Caco-2 (cell line): Measurements from ENCODE around the gene TLE5. TPM values are rescaled to one million over a fixed set of nuclear protein-coding genes. Genes with fewer than 3 reads are reported as not detected.

Source experiments
- BruUV-seq: library from RNA; stranded (reverse); fragments of 400-500 nt; replicated peaks from 2 replicates; lab custom pipeline; 2021; lab: Mats Ljungman, UMichigan
- CTCF ChIA-PET: fragments of 300-600 bp; sonication (Branson Sonifier 250); formaldehyde crosslinking; loops from one replicate; lab custom pipeline; 2022; ENCODE audit warnings: antibody characterized with exemption; lab: Charles Lee
- POLR2A ChIA-PET: fragments of 300-600 bp; sonication (Branson Sonifier 250); formaldehyde crosslinking; loops from one replicate; lab custom pipeline; 2022; ENCODE audit warnings: antibody characterized with exemption; lab: Charles Lee
- DNase-seq, 2 experiments: peaks; one replicate each; pipeline versions ENCODE4 v3.0.0 to v3.0.0-alpha.2; 2020 to 2022
- H3K27me3 ChIP-seq: replicated peaks from 2 replicates; pipeline ENCODE4 v1.6.0; 2011; ENCODE audit warnings: low read length; ENCODE audit not compliant: control insufficient read depth, insufficient read depth
- H3K36me3 ChIP-seq: 2 replicates; pipeline ENCODE4 v1.5.1; 2011; ENCODE audit warnings: low read length; ENCODE audit not compliant: control insufficient read depth, insufficient read depth
- H3K4me1 ChIP-seq: fragments of 250-450 bp; sonication (Bioruptor Pico); 2 replicates; pipeline ENCODE4 v1.5.1; 2020; ENCODE audit warnings: mild to moderate bottlenecking
- H3K4me3 ChIP-seq: 2 replicates; pipeline ENCODE4 v1.5.1; 2011; ENCODE audit warnings: low read depth, mild to moderate bottlenecking, control low read depth, low read length
- H3K9me3 ChIP-seq: fragments of 250-450 bp; sonication (Bioruptor Pico); 2 replicates; pipeline ENCODE4 v1.5.1; 2020; ENCODE audit warnings: mild to moderate bottlenecking, moderate library complexity
- H3K27ac Mint-ChIP-seq: one replicate; pipeline ENCODE4 v1.8.0; 2022; ENCODE audit warnings: mixed read lengths; ENCODE audit not compliant: unreplicated experiment
- H3K27me3 Mint-ChIP-seq: one replicate; pipeline ENCODE4 v1.8.0; 2022; ENCODE audit warnings: mixed read lengths; ENCODE audit not compliant: insufficient read depth, unreplicated experiment
- H3K36me3 Mint-ChIP-seq: one replicate; pipeline ENCODE4 v1.8.0; 2022; ENCODE audit warnings: mild to moderate bottlenecking, mixed read lengths; ENCODE audit not compliant: insufficient read depth, unreplicated experiment
- H3K4me1 Mint-ChIP-seq: one replicate; pipeline ENCODE4 v1.8.0; 2022; ENCODE audit warnings: low read depth, mixed read lengths; ENCODE audit not compliant: unreplicated experiment
- H3K4me3 Mint-ChIP-seq: one replicate; pipeline ENCODE4 v1.8.0; 2022; ENCODE audit warnings: mild to moderate bottlenecking, moderate library complexity, mixed read lengths; ENCODE audit not compliant: unreplicated experiment
- H3K9me3 Mint-ChIP-seq: one replicate; pipeline ENCODE4 v1.8.0; 2022; ENCODE audit warnings: mixed read lengths; ENCODE audit not compliant: unreplicated experiment
- CTCF ChIP-seq, 2 experiments: fragments of 200-600 bp in 1 of 2; IDR thresholded peaks; 1 replicate in 1 of 2; 2 replicates in 1 of 2; pipeline versions ENCODE4 v1.5.1 to v1.8.0; 2011 to 2022; ENCODE audit warnings: antibody characterized with exemption in 1 of 2, control low read depth in 1 of 2, inconsistent platforms in 1 of 2, low read depth in 1 of 2, low read length in 1 of 2, mild to moderate bottlenecking in 1 of 2, moderate library complexity in 1 of 2; ENCODE audit not compliant: insufficient read depth in 1 of 2, severe bottlenecking in 1 of 2, unreplicated experiment in 1 of 2
- intact Hi-C: fragments of 100-400 bp; cut with micrococcal nuclease; formaldehyde crosslinking; loops from one replicate; pipeline ENCODE4 v1.10.0; 2022; ENCODE audit not compliant: unreplicated experiment
- total RNA-seq: library from RNA; stranded (reverse); gene quantifications from 2 replicates; pipeline ENCODE4 v1.2.3, GENCODE V29; 2022

Gene TLE5
- total RNA-seq, 1 experiment from 2014 or later: 132 TPM

GRCh38 chr19:3006075-3006767 is 56.1 kb downstream of the TLE5 start:
- peak; percentile 64 to 75 for DNase-seq
- intact Hi-C loops: no loop called here
- Mint-ChIP-seq H3K27me3 (no peaks in the 10 kb centered on the region), H3K4me1 (no peaks in the 10 kb centered on the region), H3K27ac (no peak overlapping the region), H3K36me3 (peaks cover 5% of the 10 kb centered on the region), H3K9me3 (no peaks in the 10 kb centered on the region), H3K4me3 (no peak overlapping the region)
- TF ChIP-seq CTCF (IDR thresholded peaks at IDR 0.05; ENCODE audit: insufficient read depth in 1 of 2, low read depth in 1 of 2, low read length in 1 of 2, severe bottlenecking in 1 of 2, unreplicated experiment in 1 of 2): no peak
- Histone ChIP-seq H3K27me3 (no peaks in the 10 kb centered on the region), H3K9me3 (no peaks in the 10 kb centered on the region), H3K36me3 (peaks cover 2% of the 10 kb centered on the region; the same call in 1 of the 2 replicates), H3K4me1 (no peaks in the 10 kb centered on the region), H3K4me3 (no peak overlapping the region)
- no TSS peak for BruUV-seq
- CTCF ChIA-PET: interaction anchor here (0.5 kb wide), 1 partner anchor 54 kb away, joined by 3 read pairs; no protein-coding TSS in a partner anchor
- POLR2A ChIA-PET: no interaction called here

- Mint-ChIP-seq H3K27ac (no peak overlapping the region), H3K4me1 (no peaks in the 10 kb centered on the region), H3K27me3 (no peaks in the 10 kb centered on the region), H3K36me3 (peaks cover 5% of the 10 kb centered on the region), H3K9me3 (no peaks in the 10 kb centered on the region), H3K4me3 (no peak overlapping the region)
- no peaks in the 10 kb centered on the region for H3K4me1 ChIP-seq
- ChIA-PET POLR2A (no interaction called here), CTCF (interaction anchor here (0.9 kb wide), 1 partner anchor 43 kb away, joined by 11 read pairs; no protein-coding TSS in a partner anchor)
- H3K36me3 ChIP-seq: no peaks in the 10 kb centered on the region; the same call in 1 of the 2 replicates
- no peaks in the 10 kb centered on the region for H3K9me3 ChIP-seq
- BruUV-seq: no TSS peak
- H3K27me3 ChIP-seq: no peaks in the 10 kb centered on the region
- intact Hi-C loops: no loop called here
- no peak for TF ChIP-seq CTCF (IDR thresholded peaks at IDR 0.05; ENCODE audit: insufficient read depth in 1 of 2, low read depth in 1 of 2, low read length in 1 of 2, severe bottlenecking in 1 of 2, unreplicated experiment in 1 of 2)
- no peak for DNase-seq
- no peak overlapping the region for H3K4me3 ChIP-seq
These were observed 57.0 kb downstream of the TLE5 start for GRCh38 chr19:3005345-3005744.

- no peak for TF ChIP-seq CTCF (IDR thresholded peaks at IDR 0.05; ENCODE audit: insufficient read depth in 1 of 2, low read depth in 1 of 2, low read length in 1 of 2, severe bottlenecking in 1 of 2, unreplicated experiment in 1 of 2)
- ChIA-PET POLR2A (no interaction called here), CTCF (interaction anchor here (0.9 to 1.0 kb wide), 2 partner anchors 42 to 54 kb away, joined by 4 to 11 read pairs; no protein-coding TSS in a partner anchor)
- intact Hi-C loops: no loop called here
- Histone ChIP-seq H3K9me3 (no peaks in the 10 kb centered on the region), H3K27me3 (no peaks in the 10 kb centered on the region), H3K4me3 (no peak overlapping the region), H3K4me1 (no peaks in the 10 kb centered on the region), H3K36me3 (no peaks in the 10 kb centered on the region)
- Mint-ChIP-seq H3K4me1 (no peaks in the 10 kb centered on the region), H3K4me3 (no peak overlapping the region), H3K27me3 (no peaks in the 10 kb centered on the region), H3K27ac (no peak overlapping the region), H3K9me3 (no peaks in the 10 kb centered on the region), H3K36me3 (peaks cover 5% of the 10 kb centered on the region)
- DNase-seq: no peak
- BruUV-seq: no TSS peak
These were observed 57.8 kb downstream of the TLE5 start for GRCh38 chr19:3004522-3004921.
